KG1 (cell line): ENCODE results near the gene FAM168A.

Source experiments
- DNase-seq: peaks from one replicate; lab custom pipeline; 2025; lab: John Stamatoyannopoulos, UW

The FAM168A gene

DNA sequence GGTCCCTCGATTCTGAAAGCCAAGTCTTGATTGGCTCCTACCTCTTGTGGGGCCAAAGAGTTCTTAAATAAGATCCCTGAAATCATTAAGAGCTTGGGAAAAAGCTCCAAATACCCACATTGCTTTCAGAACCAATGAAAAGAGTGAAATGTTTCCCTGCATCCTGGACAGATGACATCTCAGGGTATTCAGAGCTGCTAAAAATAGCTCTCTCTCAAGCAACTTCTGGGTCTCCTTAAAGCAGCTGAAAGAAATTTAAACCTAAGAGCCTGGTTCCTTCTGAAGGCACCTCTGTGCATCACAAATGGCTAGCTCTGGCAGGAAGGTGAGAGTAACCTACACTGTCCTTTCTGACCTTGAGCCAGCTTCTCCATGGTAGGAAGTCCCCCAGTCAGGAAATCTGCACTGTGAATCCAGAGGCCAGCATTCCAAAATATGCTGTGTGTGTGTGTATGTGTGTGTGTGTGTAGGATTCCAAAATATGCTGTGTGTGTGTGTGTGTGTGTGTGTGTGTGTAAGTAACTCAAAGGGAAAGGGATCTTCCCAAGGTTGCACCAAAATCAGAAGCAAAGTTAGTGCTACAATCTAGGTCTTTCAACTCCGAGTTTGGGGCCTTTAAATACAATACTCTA, 171.6 kb downstream of the FAM168A start:
- no peak for DNase-seq

DNA sequence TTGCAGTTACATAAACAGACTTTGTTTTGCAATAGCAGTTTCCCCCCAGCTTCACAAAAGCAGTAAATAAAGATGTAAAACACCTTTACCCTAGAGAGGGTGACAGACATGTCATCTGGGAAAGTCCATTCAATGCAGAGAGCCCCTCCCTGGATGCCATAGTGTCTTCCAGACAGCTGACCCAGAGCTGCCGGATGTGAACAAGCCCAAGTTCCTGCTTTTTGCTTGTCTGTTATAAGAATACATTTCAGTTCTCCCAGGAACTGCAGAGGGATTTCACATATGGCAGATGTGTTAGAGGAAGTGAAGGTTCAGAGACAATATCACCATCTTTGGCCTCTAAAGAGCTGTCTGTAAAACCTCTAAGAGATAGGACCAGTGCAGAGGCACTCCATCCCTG, 172.8 kb downstream of the FAM168A start:
- no peak for DNase-seq

DNA sequence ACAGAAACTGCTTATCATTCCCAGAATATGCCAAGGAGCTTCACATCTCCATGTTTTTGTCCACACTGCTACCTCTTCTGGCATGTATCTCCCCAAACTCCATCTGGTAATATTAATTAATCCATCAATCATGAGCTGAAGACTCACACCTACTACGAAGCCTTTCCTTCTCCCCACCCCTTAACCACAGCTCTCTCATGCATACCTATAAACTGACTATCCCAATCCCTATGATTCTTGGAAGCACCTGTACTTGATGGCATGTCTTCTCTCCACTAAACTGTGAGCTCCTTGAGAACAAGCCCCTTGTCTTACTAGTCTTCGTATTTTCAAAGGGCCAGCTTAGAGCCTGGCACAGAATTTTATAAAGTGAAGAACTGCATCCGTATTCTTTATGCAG, 174.4 kb downstream of the FAM168A start:
- DNase-seq = no peak

DNA sequence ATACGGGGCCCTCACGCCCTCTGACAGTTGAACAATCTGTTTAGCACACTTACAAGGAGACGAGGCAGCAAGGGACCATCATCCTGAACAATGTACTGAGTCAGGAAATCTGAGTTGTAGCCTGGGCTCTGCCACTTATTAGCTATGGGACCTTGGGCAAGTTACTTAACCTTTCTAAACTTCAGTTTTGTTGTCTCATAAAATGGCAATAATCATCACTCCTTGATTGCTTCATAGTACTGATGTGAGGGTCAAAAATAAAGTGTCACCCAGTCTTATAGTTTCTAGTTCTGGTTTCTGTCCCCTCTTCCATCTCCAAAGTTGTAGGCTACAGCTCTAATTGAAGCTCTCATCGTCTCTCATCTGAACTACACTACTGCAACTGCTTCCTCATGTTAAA, 175.0 kb downstream of the FAM168A start:
- no peak for DNase-seq

DNA sequence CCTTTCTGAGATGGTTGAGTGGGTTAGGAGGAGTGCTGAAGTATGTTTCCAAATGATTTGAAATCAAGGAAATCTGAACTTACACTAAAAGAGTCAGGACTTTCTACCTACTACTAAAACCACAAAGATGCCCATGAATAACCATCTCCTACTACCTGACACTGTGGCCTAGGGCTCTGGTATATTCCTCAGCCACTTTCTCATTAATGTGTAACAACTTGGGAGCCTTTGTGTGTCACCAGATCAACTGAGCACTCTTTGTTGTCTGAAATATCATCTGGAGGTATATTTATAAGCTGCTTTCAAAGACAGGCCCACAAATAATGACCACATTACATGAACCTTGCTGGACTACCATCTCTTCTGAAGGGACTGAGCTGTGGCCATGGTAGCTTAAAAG, 177.8 kb downstream of the FAM168A start:
- DNase-seq = no peak

DNA sequence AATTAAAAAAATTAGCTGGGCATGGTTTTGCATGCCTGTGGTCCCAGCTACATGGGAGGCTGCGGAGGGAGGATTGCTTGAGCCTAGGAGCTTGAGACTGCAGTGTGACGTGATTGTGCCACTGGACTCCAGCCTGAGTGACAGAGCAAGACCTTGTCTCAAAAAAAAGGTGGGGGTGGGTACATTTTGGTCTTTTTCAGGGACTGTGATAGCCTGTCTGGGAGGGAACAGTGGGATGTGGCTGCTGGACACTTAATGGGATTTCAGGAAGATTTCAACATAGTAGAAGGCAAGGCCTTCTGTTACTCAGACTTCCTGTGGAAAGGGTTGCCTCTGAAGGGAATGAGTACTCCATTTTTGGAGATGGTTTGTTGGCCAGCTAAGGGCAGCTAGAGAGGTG, 181.1 kb downstream of the FAM168A start:
- DNase-seq = no peak

DNA sequence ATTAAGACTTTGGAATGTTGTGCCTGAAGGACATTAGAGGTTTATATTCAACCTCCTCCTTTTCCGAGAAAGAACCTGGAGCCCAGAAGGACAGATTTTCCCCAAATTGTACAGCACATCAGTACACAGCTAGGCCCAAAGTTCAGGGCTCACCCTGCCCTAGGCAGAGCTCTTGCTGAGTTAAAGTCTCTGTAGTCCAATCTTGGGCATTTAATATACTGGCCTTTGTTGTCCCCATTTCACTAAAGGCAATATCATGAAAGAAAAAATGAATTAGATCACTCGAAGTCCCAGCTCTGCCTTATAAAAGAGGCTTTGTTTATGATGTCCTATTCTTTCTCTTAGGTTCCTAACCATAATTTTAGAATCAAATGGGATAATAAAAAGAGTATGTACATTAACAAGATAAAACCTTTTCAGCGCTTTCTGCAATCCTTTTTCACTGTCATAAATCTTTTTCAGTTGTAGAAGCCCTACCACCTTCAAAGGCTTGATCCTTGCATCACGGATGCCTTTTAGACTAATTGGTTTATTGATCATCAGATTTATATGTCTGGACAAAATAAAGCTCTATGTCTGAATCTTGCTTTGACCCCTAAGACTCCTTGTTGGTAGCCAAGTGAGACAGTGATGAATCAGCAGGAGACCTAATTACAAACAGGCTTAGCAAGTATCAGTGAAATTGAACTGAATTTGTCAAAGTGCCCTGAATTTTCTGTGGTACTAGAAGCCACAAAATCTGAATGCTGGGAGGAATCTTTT, 181.9 kb downstream of the FAM168A start:
- no peak for DNase-seq

DNA sequence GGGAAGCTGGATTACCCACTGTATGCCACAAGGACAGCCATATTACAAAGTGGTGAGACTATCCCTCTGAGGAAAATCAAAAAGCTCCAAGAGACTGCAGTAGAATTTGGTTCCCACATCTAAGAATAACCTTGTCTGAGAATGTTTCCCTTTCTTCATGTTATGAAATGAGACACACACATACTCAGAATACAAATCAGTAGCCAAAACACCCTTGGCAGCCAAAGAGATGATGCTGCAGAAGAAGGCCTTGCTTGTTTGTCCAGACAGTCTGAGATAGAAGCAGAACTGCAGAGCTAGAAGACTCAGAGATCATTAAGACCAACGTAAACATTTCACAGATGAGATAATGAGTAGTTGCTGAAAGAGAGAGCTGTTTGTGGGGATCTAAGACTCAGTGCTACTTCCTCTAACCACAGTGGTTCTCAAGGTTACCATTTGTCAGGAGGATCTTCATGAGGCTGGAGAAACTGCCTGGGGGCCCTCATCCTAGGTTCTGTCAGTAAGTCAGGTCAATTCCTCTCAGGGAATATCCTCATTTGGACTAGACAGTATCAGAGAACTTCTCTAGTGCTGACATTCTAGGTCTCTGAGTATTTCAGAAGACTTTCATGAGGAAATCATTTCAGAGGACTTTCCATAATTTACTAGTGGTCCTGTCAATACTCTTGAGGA, 182.8 kb downstream of the FAM168A start:
- no peak for DNase-seq

DNA sequence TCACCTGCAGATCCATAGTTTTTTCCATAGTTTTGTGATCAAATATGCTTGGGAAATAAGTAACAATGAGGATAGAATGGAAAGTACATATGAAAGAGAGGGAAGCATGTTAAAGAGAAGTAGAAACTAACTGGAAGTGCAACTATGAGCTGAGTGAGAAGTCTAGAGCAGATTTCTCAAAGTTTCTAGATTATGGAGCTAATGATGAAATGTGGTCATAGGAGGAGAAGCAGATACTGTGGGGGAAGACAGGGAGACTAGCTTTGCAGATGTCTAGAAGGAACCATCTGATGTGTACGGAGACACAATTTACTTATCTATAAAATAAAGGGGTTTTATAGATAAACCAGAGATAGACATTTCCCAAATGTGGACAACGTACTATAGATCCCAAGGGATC, 184.7 kb downstream of the FAM168A start:
- no peak for DNase-seq

DNA sequence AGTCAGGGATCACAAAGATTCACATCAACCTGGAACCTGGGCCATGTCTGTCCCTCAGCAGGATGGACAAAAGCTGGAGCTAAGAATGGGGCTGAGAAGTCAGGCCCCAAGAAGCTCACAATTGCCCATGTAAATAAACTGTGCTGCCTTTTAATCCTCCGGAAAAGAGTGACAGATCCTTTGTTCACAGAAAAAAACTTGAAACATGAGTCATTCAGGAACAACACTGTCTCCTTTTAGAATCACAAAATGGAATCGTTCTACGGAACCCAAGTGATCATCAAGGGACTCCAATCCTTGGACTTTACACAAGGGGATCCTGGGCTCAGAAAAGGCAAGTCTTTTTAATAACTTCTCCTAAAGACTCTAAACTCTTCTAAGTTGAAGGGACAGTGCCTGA, 185.6 kb downstream of the FAM168A start:
- no peak for DNase-seq

DNA sequence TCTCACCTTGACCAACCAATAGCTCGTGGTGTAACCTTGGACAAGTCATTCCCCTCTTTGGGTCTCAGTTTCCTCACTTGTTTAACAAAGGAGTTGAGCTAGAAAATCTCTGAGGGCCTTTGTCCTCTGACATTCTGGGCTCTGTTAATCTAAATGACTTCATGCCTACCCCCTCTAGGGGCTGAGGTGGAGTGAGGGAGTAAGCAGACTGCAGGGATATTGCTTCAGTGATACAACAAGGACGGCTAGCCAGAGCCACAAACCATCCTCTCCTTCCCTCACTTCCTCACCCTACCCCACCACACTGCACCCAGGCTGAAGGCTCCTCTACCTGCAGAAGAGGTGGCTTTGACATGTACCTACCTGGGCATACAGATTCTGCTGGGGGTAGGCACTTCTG, 186.9 kb downstream of the FAM168A start:
- DNase-seq = no peak

DNA sequence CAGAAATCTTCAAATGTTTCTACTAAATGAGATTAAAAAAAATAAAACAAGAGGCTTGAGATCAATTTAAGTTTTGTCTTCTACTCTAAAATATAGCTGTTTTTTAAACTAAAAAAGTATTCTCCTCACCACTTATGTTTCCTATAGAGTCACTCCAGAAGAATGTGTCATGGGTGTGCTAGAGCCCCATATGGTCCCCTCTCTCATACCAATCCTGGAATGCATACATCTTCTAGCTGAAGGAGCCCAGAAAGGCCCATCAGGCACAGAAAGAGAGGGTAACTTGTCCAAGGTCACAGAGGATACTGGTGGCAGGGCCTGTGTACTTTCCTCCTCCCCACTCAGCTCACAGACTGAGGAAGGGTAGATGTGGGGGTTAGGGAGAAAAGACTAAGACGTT, 187.3 kb downstream of the FAM168A start:
- no peak for DNase-seq

DNA sequence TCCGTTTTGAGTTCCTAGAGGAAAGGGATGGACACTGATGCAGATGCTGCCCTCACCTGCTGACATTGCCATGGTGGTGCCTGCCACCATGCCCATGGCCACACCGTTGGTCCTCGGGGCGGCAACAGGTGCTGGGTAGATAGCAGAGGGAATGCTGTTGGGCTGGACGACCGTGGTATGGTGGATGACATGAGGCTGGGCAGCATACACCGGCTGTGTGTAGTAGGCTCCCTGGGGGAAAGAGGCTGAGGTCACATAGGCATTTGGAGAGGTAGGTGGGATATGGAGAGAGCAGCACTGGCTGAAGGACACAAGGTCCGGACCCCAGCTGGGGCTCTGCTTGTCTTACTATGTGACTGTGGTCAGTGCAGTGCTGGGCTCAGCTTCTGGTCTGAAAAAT, 188.5 kb downstream of the FAM168A start:
- DNase-seq = no peak

DNA sequence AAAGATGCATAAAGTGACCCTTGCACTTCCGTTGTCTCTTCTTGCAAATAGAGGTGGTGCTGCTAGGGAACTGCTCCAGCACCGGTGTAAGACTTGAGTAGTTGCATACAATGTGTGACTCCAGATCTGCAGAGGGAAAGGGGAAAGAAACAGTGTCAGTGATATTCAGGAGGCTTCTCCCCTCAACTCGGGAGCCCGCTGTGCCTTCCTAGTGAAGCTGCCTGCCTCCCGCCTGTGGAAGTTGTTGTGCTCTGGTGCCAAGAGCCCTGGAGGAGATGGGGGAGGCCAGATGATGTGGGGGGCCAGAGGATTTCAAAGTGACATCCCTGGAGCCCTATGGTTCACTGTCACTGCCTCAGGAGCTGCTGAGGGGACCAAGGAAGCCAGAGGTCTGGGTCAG, 191.3 kb downstream of the FAM168A start:
- DNase-seq = no peak

DNA sequence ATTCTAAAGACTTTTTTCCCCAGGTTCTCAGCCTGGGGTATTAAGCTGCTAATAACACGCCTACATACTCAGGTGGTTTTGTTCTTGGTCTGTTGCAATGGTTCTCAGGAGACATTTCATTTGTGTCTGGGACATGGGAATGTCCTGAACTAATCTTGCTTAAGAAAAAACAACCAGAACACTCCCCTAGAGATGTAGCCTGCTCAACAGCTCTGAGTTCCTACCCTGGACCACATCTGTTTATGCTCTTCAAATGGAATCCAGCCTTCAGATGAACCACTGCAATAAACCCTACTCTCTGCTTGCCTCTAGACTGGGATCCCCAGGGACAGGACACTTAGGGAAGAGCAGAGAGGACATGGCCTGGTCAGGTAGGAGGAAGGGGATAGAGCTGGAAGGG, 191.8 kb downstream of the FAM168A start:
- no peak for DNase-seq

DNA sequence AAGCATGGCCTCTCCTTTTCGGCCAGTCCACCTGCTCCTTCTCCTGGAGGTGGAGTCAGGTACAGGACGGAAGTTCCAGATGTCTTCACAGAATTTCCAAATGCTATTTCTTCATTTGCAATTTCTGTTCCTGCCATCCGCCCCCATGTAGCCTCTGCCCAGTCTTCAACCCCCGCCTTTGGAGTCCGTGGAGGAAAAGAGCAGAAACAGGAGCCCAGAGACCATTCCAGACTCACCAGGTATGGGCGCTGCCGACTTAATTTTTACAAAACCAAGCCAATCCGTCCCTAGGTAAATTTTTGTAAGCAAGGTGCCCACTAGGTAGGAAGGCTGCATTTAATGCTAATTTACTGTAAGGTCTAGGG, 192.8 kb downstream of the FAM168A start:
- no peak for DNase-seq

DNA sequence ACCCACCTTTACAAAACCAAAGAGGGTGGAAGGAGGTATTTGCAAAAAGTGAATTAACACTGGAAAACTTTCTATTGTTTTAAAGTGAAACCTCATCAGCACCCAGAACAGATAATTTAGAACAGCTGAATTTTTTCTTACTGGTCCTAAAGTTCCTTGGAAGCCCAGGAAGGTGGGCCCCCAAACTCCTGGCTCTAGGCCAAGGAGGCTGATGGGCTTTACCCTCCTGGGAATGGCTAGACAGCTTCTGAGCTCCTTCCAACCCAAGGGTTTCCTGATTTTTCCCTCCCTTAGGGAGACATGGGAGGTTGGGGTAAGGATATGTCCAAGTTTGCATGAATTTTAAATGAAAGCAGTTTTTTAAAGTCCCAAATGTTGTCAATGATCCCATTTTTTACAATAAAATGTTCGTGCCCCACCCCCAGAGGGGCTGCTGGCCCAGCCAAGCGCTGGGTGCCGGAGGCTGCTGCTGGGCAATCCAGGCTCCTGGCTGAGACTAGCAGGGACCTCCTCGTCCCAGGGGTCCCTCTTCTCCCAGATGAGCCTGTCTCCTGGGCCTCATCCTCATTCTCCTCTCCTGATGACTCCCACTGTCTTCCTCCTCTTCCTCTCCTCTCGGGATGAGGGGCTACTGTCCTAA, 193.3 kb downstream of the FAM168A start:
- no peak for DNase-seq

DNA sequence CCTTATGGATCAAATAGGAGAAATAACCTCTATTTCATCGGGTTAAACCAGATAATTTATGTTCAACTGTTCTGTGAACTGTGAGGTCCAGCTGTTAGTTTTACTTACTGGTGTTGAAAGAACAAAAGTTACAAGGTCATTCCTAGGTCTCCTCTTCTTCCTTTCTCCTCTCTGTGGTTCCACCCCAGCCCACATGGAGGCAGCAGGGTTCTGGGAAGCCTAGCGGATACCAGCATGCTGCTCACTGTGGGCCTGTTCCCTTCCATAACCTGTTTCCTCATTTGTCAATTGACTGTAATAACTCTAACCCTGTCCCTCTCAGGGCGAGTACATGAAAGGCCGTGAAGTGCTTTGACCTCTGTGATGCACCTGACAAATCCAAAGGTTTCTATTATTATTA, 193.9 kb downstream of the FAM168A start:
- no peak for DNase-seq

DNA sequence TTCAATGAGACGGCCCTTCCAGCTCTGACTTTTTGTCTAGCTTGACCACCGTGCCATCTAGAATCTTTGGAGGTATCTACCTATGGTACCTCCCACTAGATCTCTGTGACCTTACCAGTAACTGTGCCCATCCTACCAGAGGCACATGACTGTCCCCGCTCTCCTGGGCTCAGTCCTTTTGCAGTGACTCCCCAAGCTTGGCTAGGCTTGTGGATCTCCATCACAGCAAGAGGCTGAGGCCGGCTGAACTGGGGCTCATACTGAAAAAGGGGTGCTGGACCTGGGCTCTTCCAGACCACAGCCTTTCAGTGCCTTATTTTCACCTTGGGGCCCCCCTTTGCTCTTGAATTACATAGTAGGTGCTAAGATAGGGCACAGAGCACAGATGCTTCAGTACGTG, 194.4 kb downstream of the FAM168A start:
- DNase-seq = no peak

DNA sequence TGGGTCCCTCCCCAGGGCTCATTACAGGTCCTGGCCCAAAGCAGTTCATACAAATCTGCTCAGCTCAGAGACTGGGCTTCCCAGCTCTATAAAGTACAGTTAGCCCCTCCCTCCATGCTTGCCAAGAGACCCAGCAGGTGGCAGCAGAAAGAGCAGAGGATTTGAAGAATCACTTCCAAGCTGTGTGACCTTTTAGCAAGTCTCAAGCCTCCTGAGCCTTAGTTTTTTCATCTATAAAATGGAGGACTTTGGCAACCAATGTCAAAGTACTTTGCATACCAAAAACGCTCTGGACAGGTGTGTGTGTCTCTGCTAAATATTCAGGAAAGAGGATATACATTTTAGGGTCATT, 195.1 kb downstream of the FAM168A start:
- DNase-seq = no peak

DNA sequence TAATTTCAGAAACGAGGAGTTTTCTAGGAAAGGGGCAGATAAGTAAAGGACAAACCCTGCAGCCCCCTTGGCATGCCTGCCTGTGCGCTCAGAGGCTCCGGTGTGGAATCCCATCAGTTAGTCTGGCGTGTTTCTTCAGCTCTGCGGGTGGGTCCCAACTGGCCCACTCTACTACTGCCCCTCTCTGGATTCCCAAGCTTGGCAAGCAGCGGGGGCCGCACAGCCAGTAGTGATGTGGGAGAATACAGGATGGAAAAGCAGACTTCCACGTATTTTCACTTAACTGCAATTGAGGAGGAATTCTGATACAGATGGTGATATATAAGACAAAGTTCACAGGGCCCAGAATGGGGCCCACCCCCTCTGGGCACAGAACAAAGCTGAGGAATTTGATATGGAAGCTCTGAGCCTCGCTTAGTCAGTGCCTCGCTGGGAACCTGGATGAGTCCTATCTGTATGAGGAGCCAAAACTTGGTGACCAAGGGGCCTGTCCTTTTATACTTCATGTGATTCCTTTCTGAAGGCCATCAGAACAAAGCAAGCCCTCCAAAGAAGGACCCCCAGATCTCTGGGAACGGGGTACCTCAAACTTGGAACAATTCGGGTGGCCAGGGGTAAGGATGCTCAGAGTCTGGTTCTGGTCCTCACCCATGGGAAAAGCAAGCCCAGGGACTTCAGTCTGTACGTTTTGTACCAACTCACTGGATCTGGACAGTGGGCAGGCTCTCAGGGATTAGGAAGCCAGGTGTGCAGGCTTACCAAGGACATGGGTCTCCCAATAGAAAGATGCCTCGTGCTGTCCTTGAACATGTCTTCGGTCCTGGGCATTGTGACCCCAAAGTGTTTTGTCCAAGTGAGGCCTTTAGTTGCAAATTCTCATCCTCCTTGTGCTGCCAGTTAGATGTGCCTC, 195.7 kb downstream of the FAM168A start:
- no peak for DNase-seq
